Ishikawa (cell line): ENCODE results near the gene PRDM11.

ENCODE experiments used
- CEBPB ChIP-seq: IDR thresholded peaks from 2 replicates; pipeline ENCODE4 v1.6.1; 2012
- CREB1 ChIP-seq: IDR thresholded peaks from 2 replicates; pipeline ENCODE4 v1.6.1; 2012; ENCODE audit warnings: low read depth
- EGR1 ChIP-seq: IDR thresholded peaks from 2 replicates; pipeline ENCODE4 v1.6.1; 2012
- EP300 ChIP-seq: IDR thresholded peaks from 2 replicates; pipeline ENCODE4 v1.6.1; 2012; ENCODE audit warnings: borderline replicate concordance
- FOXM1 ChIP-seq: IDR thresholded peaks from 2 replicates; pipeline ENCODE4 v1.6.1; 2012; ENCODE audit warnings: low read depth, borderline replicate concordance
- MAX ChIP-seq: IDR thresholded peaks from 2 replicates; pipeline ENCODE4 v1.6.1; 2012
- NFIC ChIP-seq: IDR thresholded peaks from 2 replicates; pipeline ENCODE4 v1.6.1; 2012
- RAD21 ChIP-seq: IDR thresholded peaks from 2 replicates; pipeline ENCODE4 v1.6.1; 2012; ENCODE audit warnings: low read depth
- REST ChIP-seq: IDR thresholded peaks from 2 replicates; pipeline ENCODE4 v1.6.1; 2012; ENCODE audit warnings: low read depth, mild to moderate bottlenecking
- TAF1 ChIP-seq: IDR thresholded peaks from 2 replicates; pipeline ENCODE4 v1.6.1; 2012; ENCODE audit warnings: low read depth, mild to moderate bottlenecking
- TCF12 ChIP-seq: IDR thresholded peaks from 2 replicates; pipeline ENCODE4 v1.6.1; 2012; ENCODE audit warnings: low read depth
- TEAD4 ChIP-seq: IDR thresholded peaks from 2 replicates; pipeline ENCODE4 v1.6.1; 2012
- YY1 ChIP-seq: IDR thresholded peaks from 2 replicates; pipeline ENCODE4 v1.6.1; 2012; ENCODE audit warnings: low read depth
- ZBTB7A ChIP-seq: IDR thresholded peaks from 2 replicates; pipeline ENCODE4 v1.6.1; 2012; ENCODE audit warnings: low read depth
- TF ChIP-seq, protein P1 (sequence below): IDR thresholded peaks from 2 replicates; pipeline ENCODE4 v1.6.1; 2012

PRDM11 gene

DNA sequence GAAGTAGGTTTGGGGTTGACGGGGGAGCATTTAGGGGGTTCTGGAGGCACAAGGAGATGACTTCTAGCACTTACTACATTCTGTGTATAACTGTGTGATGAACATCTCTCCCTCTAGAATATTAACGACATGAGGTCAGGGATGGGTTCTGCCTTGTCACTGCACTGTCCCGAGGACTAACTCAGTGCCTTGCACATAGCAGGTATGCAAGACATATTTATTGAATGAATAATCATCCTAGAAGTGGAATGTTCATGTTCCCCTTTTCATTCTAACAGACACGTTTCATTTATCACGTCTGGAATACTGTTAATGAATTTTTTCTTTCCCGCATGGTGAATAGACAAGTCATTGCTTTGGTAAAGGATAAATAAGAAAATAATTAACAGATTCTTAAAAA is 127.1 kb downstream of the PRDM11 start:
- TF ChIP-seq TEAD4, result no peak
- TF ChIP-seq CREB1, result no peak
- TF ChIP-seq TAF1, result no peak
- TF ChIP-seq NFIC, result no peak
- TF ChIP-seq MAX, result no peak

DNA sequence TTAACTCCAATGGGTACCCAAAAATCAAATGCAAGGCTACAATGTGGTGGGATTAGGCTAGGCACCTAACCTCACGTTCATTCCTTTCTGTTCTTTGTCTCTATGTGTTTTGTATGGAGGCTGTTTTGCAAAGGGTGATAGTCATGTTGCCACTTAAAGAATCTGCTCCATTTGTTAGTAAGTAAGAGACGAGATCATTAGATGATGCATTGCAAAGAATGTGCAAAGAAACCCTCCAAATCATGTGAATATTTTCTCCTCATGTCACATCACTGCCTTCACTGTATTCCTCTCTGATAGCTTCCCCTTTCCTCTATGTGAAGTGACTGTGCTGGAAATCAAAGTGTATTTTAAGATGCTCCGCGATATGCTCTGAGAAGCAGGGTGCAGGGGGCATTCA is 127.8 kb downstream of the PRDM11 start:
- TF ChIP-seq TCF12 (no peak), NFIC (no peak), TEAD4 (no peak), CEBPB (no peak), EP300 (no peak), REST (no peak)
- TF ChIP-seq, protein P1, sequence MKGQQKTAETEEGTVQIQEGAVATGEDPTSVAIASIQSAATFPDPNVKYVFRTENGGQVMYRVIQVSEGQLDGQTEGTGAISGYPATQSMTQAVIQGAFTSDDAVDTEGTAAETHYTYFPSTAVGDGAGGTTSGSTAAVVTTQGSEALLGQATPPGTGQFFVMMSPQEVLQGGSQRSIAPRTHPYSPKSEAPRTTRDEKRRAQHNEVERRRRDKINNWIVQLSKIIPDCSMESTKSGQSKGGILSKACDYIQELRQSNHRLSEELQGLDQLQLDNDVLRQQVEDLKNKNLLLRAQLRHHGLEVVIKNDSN, result no peak

DNA sequence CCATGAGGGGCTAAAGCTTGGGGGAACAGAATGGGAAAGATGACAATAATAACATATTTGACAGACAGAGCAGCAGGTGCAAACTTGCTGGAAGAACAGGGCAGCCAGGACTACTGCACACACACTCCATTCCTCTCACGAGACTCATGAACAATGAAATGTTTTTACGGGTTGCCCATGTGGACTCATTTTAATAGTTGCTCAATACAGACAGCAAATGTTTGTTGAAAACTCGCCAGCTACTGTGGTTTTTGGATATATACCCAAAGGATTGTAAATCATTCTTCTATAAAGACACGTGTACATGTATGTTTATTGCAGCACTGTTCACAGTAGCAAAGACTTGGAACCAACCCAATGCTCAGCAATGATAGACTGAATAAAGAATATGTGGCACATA is 129.4 kb downstream of the PRDM11 start:
- TF ChIP-seq MAX (no peak), NFIC (no peak), YY1 (no peak), TAF1 (no peak), TCF12 (no peak), CEBPB (no peak), TEAD4 (no peak), FOXM1 (no peak), ZBTB7A (no peak), EP300 (no peak), CREB1 (no peak), REST (no peak)
- TF ChIP-seq, protein P1, result no peak

DNA sequence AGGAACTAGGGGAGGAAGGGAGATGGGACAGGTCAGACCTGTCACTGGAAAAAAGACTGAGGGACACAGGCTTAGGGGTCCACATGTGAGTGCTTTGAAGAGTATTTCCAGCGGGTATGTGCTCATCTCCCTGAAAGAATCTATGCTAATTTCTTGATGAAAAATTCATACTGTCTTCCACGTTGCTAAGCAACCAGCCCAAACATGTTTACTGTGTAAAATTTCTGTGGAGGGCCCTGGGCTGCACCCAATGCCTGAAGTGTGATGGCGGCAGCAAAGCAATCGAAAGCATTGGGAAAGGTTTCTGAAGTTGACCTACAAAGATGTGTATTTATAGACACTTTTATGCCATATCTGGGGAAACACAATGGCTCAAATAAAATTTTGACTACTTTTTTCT is 132.3 kb downstream of the PRDM11 start:
- TF ChIP-seq, protein P1, result no peak
- TF ChIP-seq NFIC, result no peak
- no peak for TF ChIP-seq EP300

DNA sequence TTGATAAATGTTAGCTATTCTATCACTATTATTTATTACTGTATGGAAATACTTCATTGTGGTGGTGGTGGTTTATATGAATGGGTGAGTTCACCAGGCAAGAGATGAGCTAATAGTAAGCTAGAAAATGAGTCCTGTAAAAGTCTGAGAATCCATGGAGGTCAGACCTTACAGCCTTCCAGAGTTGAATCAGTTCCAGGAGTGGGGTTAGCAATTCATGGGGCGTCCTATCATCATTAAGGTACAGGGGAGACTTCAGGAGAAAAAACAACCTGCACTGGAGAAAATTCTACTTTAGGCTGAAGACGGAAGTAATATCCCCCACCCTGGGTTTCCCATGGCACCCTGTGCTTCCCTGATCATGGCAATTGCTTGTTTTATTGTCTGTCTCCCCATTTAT is 133.2 kb downstream of the PRDM11 start:
- TF ChIP-seq MAX (no peak), EP300 (no peak), YY1 (no peak), CREB1 (no peak), NFIC (no peak), EGR1 (no peak), CEBPB (no peak), REST (no peak), ZBTB7A (no peak), TCF12 (no peak), TAF1 (no peak), TEAD4 (no peak), FOXM1 (no peak), RAD21 (no peak)
- TF ChIP-seq, protein P1, result no peak
